KMS-11 (cell line): ENCODE results near the gene PMVK.

Source experiments
- H2AFZ ChIP-seq: fragments of 200-600 bp; sonication (generic); 2 replicates; pipeline ENCODE4 v1.6.1; 2016; ENCODE audit warnings: antibody characterized with exemption, mixed run types, low read depth
- H3K27ac ChIP-seq: fragments of 200-600 bp; sonication (generic); 2 replicates; pipeline ENCODE4 v1.6.1; 2016; ENCODE audit warnings: mild to moderate bottlenecking, mixed run types
- H3K27me3 ChIP-seq: fragments of 200-600 bp; sonication (generic); 2 replicates; pipeline ENCODE4 v1.6.1; 2017; ENCODE audit warnings: mild to moderate bottlenecking, low read depth, mixed run types, moderate library complexity; ENCODE audit not compliant: insufficient read depth
- H3K36me3 ChIP-seq: fragments of 200-600 bp; sonication (generic); 2 replicates; pipeline ENCODE4 v1.6.1; 2017; ENCODE audit warnings: mild to moderate bottlenecking, mixed run types; ENCODE audit not compliant: insufficient read depth
- H3K4me1 ChIP-seq: fragments of 200-600 bp; sonication (generic); 2 replicates; pipeline ENCODE4 v1.6.1; 2016; ENCODE audit warnings: mild to moderate bottlenecking, low read depth, mixed run types; ENCODE audit not compliant: poor library complexity, severe bottlenecking
- H3K4me2 ChIP-seq: fragments of 200-600 bp; sonication (generic); 2 replicates; pipeline ENCODE4 v1.7.0; 2016; ENCODE audit warnings: mild to moderate bottlenecking, mixed run types
- H3K4me3 ChIP-seq: fragments of 200-600 bp; sonication (generic); IDR thresholded peaks from 2 replicates; pipeline ENCODE4 v1.6.1; 2017; ENCODE audit warnings: low read depth, low read length, mixed read lengths; ENCODE audit not compliant: insufficient read depth
- H3K79me2 ChIP-seq: fragments of 200-600 bp; sonication (generic); 2 replicates; pipeline ENCODE4 v1.6.1; 2016; ENCODE audit warnings: low read depth, mixed run types; ENCODE audit not compliant: insufficient read depth
- H3K9ac ChIP-seq: fragments of 200-600 bp; sonication (generic); 2 replicates; pipeline ENCODE4 v1.6.1; 2016; ENCODE audit warnings: mild to moderate bottlenecking, mixed run types
- H4K20me1 ChIP-seq: fragments of 200-600 bp; sonication (generic); 2 replicates; pipeline ENCODE4 v1.6.1; 2016; ENCODE audit warnings: mild to moderate bottlenecking, mixed run types; ENCODE audit not compliant: insufficient read depth
- CTCF ChIP-seq: fragments of 200-600 bp; sonication (generic); conservative IDR thresholded peaks from 2 replicates; pipeline ENCODE4 v1.6.1; 2017; ENCODE audit warnings: low read depth, mild to moderate bottlenecking, antibody characterized with exemption, low read length, moderate library complexity, mixed read lengths

PMVK gene

GRCh38 chr1:154938604-154939399 lies 2.3 kb upstream of the PMVK start:
- peaks cover 80% of the 10 kb centered on the region for H3K4me1 ChIP-seq
- no peaks in the 10 kb centered on the region for H3K36me3 ChIP-seq
- TF ChIP-seq CTCF: no peak
- peak overlapping the region; percentile 86; the same call in 1 of the 2 replicates for H3K9ac ChIP-seq
- H3K79me2 ChIP-seq: peaks cover 24% of the 10 kb centered on the region
- H3K27ac ChIP-seq: peak overlapping the region; percentile 84
- H3K27me3 ChIP-seq: no peaks in the 10 kb centered on the region
- no peak overlapping the region for H3K4me3 ChIP-seq
- peak overlapping the region; percentile 56; the same call in 1 of the 2 replicates for H2AFZ ChIP-seq
- no peaks in the 10 kb centered on the region for H4K20me1 ChIP-seq
- H3K4me2 ChIP-seq: peak overlapping the region; percentile 86

GRCh38 chr1:154937988-154938386 lies 1.5 kb upstream of the PMVK start:
- H3K4me3 ChIP-seq: peak overlapping the region; percentile 93
- H3K27ac ChIP-seq: peak overlapping the region; percentile 84
- H3K4me2 ChIP-seq: peak overlapping the region; percentile 86
- peak overlapping the region; percentile 86 for H3K9ac ChIP-seq
- H3K27me3 ChIP-seq: no peaks in the 10 kb centered on the region
- H4K20me1 ChIP-seq: no peaks in the 10 kb centered on the region
- H3K4me1 ChIP-seq: peaks cover 72% of the 10 kb centered on the region
- H3K36me3 ChIP-seq: no peaks in the 10 kb centered on the region
- H3K79me2 ChIP-seq: peaks cover 27% of the 10 kb centered on the region
- H2AFZ ChIP-seq: peak overlapping the region; percentile 56
- no peak; the same call in 1 of the 2 replicates for TF ChIP-seq CTCF

- H3K79me2 ChIP-seq: peaks cover 27% of the 10 kb centered on the region
- peak overlapping the region; percentile 56 for H2AFZ ChIP-seq
- H3K4me1 ChIP-seq: peaks cover 65% of the 10 kb centered on the region
- no peaks in the 10 kb centered on the region for H3K36me3 ChIP-seq
- H3K9ac ChIP-seq: peak overlapping the region; percentile 86
- peak overlapping the region; percentile 84 for H3K27ac ChIP-seq
- peak overlapping the region; percentile 98 for H3K4me3 ChIP-seq
- no peaks in the 10 kb centered on the region for H3K27me3 ChIP-seq
- TF ChIP-seq CTCF: peak; percentile 74
- no peaks in the 10 kb centered on the region for H4K20me1 ChIP-seq
- peak overlapping the region; percentile 86 for H3K4me2 ChIP-seq
Observed at GRCh38 chr1:154937085-154937987, 817 bp upstream of the PMVK start.

- Histone ChIP-seq H3K4me3 (peak overlapping the region; percentile 98), H3K27ac (peak overlapping the region; percentile 84), H3K4me2 (peak overlapping the region; percentile 86), H3K79me2 (peaks cover 27% of the 10 kb centered on the region), H3K4me1 (peaks cover 52% of the 10 kb centered on the region), H2AFZ (peak overlapping the region; percentile 56), H4K20me1 (no peaks in the 10 kb centered on the region), H3K36me3 (no peaks in the 10 kb centered on the region), H3K27me3 (no peaks in the 10 kb centered on the region), H3K9ac (peak overlapping the region; percentile 86)
- TF ChIP-seq CTCF: no peak
Observed at GRCh38 chr1:154935749-154936554, 567 bp downstream of the PMVK start.
